ENCODE measurements around the gene CDK15. TPM values are rescaled to one million over a fixed set of nuclear protein-coding genes. Genes with fewer than 3 reads are reported as not detected.

Gene CDK15
- total and polyA plus RNA-seq, 9 of the 15 experiments (the other 6 are each of a cell fraction or from before 2014, with no cell fraction given): not detected

DNA sequence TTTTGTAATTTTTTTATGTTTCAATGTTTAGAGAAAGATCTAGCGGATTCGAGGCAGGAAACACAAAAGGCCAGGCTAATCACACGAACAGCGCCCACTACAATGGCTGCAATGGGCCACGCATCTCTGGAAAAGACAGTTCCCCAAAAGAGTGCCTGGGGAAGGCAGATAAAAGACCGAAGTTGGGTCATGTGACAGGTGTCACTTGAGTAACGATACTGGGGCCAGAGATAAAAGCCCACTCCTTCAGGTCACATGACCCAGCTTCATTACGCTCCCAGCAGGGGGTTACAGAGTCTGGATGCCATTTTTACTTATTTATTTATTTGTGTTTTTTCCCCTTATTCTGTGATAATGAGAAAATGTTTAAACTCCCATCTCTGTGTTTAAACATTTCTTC, 95.4 kb downstream of the CDK15 start (continued):
- TF ChIP-seq CBX2 (IDR thresholded peaks at IDR 0.05; ENCODE audit: insufficient read depth, low read length, poor library complexity, severe bottlenecking) (no peak), MED1 (CRISPR knock-in tag; IDR thresholded peaks at IDR 0.05; ENCODE audit: borderline replicate concordance) (no peak), ZSCAN32 (CRISPR knock-in tag; IDR thresholded peaks at IDR 0.05) (no peak), ZNF23 (CRISPR knock-in tag; IDR thresholded peaks at IDR 0.05) (no peak), NFE2L1 (tag; IDR thresholded peaks at IDR 0.05; ENCODE audit: borderline replicate concordance, low read depth) (no peak), TRIM28 (IDR thresholded peaks at IDR 0.05) (0 out of 2 replicates have a peak, but pooled peaks have one; percentile 26), ZNF217 (CRISPR knock-in tag; IDR thresholded peaks at IDR 0.05) (no peak), ASH1L (IDR thresholded peaks at IDR 0.05; ENCODE audit: borderline replicate concordance, low read depth, partially characterized antibody) (no peak), CREM (IDR thresholded peaks at IDR 0.05; ENCODE audit: low read depth) (peak; percentile 65; the same call in 1 of the 2 replicates), TBL1XR1 (IDR thresholded peaks at IDR 0.05; ENCODE audit: low read length in 2 of 2) (peak in 1 of 2 experiments; percentile 71; a peak in 2 of 4 replicates), NEUROD1 (IDR thresholded peaks at IDR 0.05; ENCODE audit: borderline replicate concordance, low read depth, low read length, partially characterized antibody) (peak; percentile 40), STAT5A (IDR thresholded peaks at IDR 0.05; ENCODE audit: borderline replicate concordance, low read length) (peak; percentile 86), KDM1A (IDR thresholded peaks at IDR 0.05) (peak; percentile 77 to 83)
- TF ChIP-seq, protein P1, sequence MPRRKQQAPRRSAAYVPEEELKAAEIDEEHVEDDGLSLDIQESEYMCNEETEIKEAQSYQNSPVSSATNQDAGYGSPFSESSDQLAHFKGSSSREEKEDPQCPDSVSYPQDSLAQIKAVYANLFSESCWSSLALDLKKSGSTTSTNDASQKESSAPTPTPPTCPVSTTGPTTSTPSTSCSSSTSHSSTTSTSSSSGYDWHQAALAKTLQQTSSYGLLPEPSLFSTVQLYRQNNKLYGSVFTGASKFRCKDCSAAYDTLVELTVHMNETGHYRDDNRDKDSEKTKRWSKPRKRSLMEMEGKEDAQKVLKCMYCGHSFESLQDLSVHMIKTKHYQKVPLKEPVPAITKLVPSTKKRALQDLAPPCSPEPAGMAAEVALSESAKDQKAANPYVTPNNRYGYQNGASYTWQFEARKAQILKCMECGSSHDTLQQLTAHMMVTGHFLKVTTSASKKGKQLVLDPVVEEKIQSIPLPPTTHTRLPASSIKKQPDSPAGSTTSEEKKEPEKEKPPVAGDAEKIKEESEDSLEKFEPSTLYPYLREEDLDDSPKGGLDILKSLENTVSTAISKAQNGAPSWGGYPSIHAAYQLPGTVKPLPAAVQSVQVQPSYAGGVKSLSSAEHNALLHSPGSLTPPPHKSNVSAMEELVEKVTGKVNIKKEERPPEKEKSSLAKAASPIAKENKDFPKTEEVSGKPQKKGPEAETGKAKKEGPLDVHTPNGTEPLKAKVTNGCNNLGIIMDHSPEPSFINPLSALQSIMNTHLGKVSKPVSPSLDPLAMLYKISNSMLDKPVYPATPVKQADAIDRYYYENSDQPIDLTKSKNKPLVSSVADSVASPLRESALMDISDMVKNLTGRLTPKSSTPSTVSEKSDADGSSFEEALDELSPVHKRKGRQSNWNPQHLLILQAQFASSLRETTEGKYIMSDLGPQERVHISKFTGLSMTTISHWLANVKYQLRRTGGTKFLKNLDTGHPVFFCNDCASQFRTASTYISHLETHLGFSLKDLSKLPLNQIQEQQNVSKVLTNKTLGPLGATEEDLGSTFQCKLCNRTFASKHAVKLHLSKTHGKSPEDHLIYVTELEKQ (CRISPR knock-in tag; IDR thresholded peaks at IDR 0.05): no peak
- TF ChIP-seq, protein P2, sequence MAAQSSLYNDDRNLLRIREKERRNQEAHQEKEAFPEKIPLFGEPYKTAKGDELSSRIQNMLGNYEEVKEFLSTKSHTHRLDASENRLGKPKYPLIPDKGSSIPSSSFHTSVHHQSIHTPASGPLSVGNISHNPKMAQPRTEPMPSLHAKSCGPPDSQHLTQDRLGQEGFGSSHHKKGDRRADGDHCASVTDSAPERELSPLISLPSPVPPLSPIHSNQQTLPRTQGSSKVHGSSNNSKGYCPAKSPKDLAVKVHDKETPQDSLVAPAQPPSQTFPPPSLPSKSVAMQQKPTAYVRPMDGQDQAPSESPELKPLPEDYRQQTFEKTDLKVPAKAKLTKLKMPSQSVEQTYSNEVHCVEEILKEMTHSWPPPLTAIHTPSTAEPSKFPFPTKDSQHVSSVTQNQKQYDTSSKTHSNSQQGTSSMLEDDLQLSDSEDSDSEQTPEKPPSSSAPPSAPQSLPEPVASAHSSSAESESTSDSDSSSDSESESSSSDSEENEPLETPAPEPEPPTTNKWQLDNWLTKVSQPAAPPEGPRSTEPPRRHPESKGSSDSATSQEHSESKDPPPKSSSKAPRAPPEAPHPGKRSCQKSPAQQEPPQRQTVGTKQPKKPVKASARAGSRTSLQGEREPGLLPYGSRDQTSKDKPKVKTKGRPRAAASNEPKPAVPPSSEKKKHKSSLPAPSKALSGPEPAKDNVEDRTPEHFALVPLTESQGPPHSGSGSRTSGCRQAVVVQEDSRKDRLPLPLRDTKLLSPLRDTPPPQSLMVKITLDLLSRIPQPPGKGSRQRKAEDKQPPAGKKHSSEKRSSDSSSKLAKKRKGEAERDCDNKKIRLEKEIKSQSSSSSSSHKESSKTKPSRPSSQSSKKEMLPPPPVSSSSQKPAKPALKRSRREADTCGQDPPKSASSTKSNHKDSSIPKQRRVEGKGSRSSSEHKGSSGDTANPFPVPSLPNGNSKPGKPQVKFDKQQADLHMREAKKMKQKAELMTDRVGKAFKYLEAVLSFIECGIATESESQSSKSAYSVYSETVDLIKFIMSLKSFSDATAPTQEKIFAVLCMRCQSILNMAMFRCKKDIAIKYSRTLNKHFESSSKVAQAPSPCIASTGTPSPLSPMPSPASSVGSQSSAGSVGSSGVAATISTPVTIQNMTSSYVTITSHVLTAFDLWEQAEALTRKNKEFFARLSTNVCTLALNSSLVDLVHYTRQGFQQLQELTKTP (IDR thresholded peaks at IDR 0.05; ENCODE audit: low read depth in 1 of 2, partially characterized antibody in 2 of 2): peak in 1 of 2 experiments; percentile 83
- TF ChIP-seq, protein P3, sequence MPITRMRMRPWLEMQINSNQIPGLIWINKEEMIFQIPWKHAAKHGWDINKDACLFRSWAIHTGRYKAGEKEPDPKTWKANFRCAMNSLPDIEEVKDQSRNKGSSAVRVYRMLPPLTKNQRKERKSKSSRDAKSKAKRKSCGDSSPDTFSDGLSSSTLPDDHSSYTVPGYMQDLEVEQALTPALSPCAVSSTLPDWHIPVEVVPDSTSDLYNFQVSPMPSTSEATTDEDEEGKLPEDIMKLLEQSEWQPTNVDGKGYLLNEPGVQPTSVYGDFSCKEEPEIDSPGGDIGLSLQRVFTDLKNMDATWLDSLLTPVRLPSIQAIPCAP (CRISPR knock-in tag; IDR thresholded peaks at IDR 0.05; ENCODE audit: borderline replicate concordance): no peak
- TF ChIP-seq, protein P4, sequence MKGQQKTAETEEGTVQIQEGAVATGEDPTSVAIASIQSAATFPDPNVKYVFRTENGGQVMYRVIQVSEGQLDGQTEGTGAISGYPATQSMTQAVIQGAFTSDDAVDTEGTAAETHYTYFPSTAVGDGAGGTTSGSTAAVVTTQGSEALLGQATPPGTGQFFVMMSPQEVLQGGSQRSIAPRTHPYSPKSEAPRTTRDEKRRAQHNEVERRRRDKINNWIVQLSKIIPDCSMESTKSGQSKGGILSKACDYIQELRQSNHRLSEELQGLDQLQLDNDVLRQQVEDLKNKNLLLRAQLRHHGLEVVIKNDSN (CRISPR knock-in tag; IDR thresholded peaks at IDR 0.05): peak; percentile 94
- TF ChIP-seq, protein P5, sequence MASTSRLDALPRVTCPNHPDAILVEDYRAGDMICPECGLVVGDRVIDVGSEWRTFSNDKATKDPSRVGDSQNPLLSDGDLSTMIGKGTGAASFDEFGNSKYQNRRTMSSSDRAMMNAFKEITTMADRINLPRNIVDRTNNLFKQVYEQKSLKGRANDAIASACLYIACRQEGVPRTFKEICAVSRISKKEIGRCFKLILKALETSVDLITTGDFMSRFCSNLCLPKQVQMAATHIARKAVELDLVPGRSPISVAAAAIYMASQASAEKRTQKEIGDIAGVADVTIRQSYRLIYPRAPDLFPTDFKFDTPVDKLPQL (IDR thresholded peaks at IDR 0.05; ENCODE audit: extremely low read depth, insufficient read length): no peak

All from K562 (cell line).